HG02759 (cell line): Measurements from ENCODE around the gene AP1S3.
"Not testable (repeated sequence)": the region's sequence is repeated elsewhere in the genome, so short reads cannot be mapped to it uniquely, and the experiment has no call there.

ENCODE experiments used
- ATAC-seq: cut with Tn5 transposase; IDR thresholded peaks from one replicate; pipeline ENCODE4 v1.9.1; 2021; ENCODE audit warnings: mild to moderate bottlenecking, moderate library complexity; ENCODE audit not compliant: unreplicated experiment

Gene AP1S3

GRCh38 chr2:223811757-223812156 lies 25.6 kb downstream of the AP1S3 start:
- ATAC-seq, result no peak

- no peak for ATAC-seq
Observed at GRCh38 chr2:223805008-223805407, 32.4 kb downstream of the AP1S3 start.

GRCh38 chr2:223801736-223802135 lies 35.6 kb downstream of the AP1S3 start:
- ATAC-seq, result no peak

GRCh38 chr2:223800908-223801307 lies 36.5 kb downstream of the AP1S3 start:
- no peak for ATAC-seq

- ATAC-seq, result peak; percentile 98
Observed at GRCh38 chr2:223797811-223798721, 39.3 kb downstream of the AP1S3 start.

GRCh38 chr2:223797037-223797436 lies 40.3 kb downstream of the AP1S3 start:
- no peak for ATAC-seq

- ATAC-seq, result no peak
Observed at GRCh38 chr2:223789423-223789822, 48.0 kb downstream of the AP1S3 start.

GRCh38 chr2:223788826-223789225 lies 48.6 kb downstream of the AP1S3 start:
- ATAC-seq, result no peak

- not testable (repeated sequence) for ATAC-seq
Observed at GRCh38 chr2:223788106-223788505, 49.3 kb downstream of the AP1S3 start.

- ATAC-seq, result no peak
Observed at GRCh38 chr2:223787358-223787757, 50.0 kb downstream of the AP1S3 start.

GRCh38 chr2:223786943-223787342 lies 50.4 kb downstream of the AP1S3 start:
- ATAC-seq, result no peak

- ATAC-seq, result no peak
Observed at GRCh38 chr2:223786236-223786635, 51.1 kb downstream of the AP1S3 start.

GRCh38 chr2:223784221-223784772 lies 53.1 kb downstream of the AP1S3 start:
- ATAC-seq, result no peak

GRCh38 chr2:223782629-223783028 lies 54.8 kb downstream of the AP1S3 start:
- no peak for ATAC-seq

GRCh38 chr2:223781560-223781959 lies 55.8 kb downstream of the AP1S3 start:
- ATAC-seq, result no peak

GRCh38 chr2:223779877-223780276 lies 57.5 kb downstream of the AP1S3 start:
- ATAC-seq, result peak; percentile 84

GRCh38 chr2:223774193-223774592 lies 63.2 kb downstream of the AP1S3 start:
- no peak for ATAC-seq

- ATAC-seq, result no peak
Observed at GRCh38 chr2:223772363-223772762, 65.0 kb downstream of the AP1S3 start.

- ATAC-seq, result no peak
Observed at GRCh38 chr2:223771475-223771874, 65.9 kb downstream of the AP1S3 start.

GRCh38 chr2:223768179-223768578 lies 69.2 kb downstream of the AP1S3 start:
- ATAC-seq, result no peak

GRCh38 chr2:223767341-223767740 lies 70.0 kb downstream of the AP1S3 start:
- ATAC-seq, result no peak

- no peak for ATAC-seq
Observed at GRCh38 chr2:223765221-223765785, 72.1 kb downstream of the AP1S3 start.
